Measurements from ENCODE around the gene EBF3.

Gene EBF3

GRCh38 chr10:129961157-129961701 lies 2.8 kb downstream of the EBF3 start:
- peak overlapping the region; percentile 67 for H3K4me3 ChIP-seq (ENCODE audit: low read depth, low read length)
- DNase-seq (ENCODE audit: low read depth): no peak

GRCh38 chr10:129960481-129961156 lies 3.5 kb downstream of the EBF3 start:
- no peak for DNase-seq (ENCODE audit: low read depth)

GRCh38 chr10:129959544-129960480 lies 4.3 kb downstream of the EBF3 start:
- no peak for DNase-seq (ENCODE audit: low read depth)
- peak overlapping the region; percentile 67 for H3K4me3 ChIP-seq (ENCODE audit: low read depth, low read length)

More at GRCh38 chr10:129960481-129961156, 3.5 kb downstream of the EBF3 start:
- H3K4me3 ChIP-seq (ENCODE audit: low read depth, low read length): peak overlapping the region; percentile 67

GRCh38 chr10:129958629-129959543 lies 5.2 kb downstream of the EBF3 start:
- H3K4me3 ChIP-seq (ENCODE audit: low read depth, low read length): peak overlapping the region; percentile 67

GRCh38 chr10:129958148-129958628 lies 5.9 kb downstream of the EBF3 start:
- no peak for DNase-seq (ENCODE audit: low read depth)
- peak overlapping the region; percentile 67 for H3K4me3 ChIP-seq (ENCODE audit: low read depth, low read length)

More at GRCh38 chr10:129958629-129959543, 5.2 kb downstream of the EBF3 start:
- DNase-seq (ENCODE audit: low read depth): no peak

- peak overlapping the region; percentile 11 for H3K4me3 ChIP-seq (ENCODE audit: low read depth, low read length)
- no peak for DNase-seq (ENCODE audit: low read depth)
Observed at GRCh38 chr10:129956876-129957673, 7.0 kb downstream of the EBF3 start.

GRCh38 chr10:129956286-129956670 lies 7.8 kb downstream of the EBF3 start:
- DNase-seq (ENCODE audit: low read depth): no peak
- peak overlapping the region; percentile 21 for H3K4me3 ChIP-seq (ENCODE audit: low read depth, low read length)

GRCh38 chr10:129955601-129956285 lies 8.3 kb downstream of the EBF3 start:
- no peak for DNase-seq (ENCODE audit: low read depth)
- H3K4me3 ChIP-seq (ENCODE audit: low read depth, low read length): no peak overlapping the region

GRCh38 chr10:129954492-129955315 lies 9.4 kb downstream of the EBF3 start:
- no peak for DNase-seq (ENCODE audit: low read depth)
- H3K4me3 ChIP-seq (ENCODE audit: low read depth, low read length): peak overlapping the region; percentile 1

- DNase-seq (ENCODE audit: low read depth): no peak
- peak overlapping the region; percentile 27 for H3K4me3 ChIP-seq (ENCODE audit: low read depth, low read length)
Observed at GRCh38 chr10:129953119-129954051, 10.7 kb downstream of the EBF3 start.

GRCh38 chr10:129952378-129953118 lies 11.5 kb downstream of the EBF3 start:
- no peak overlapping the region for H3K4me3 ChIP-seq (ENCODE audit: low read depth, low read length)
- DNase-seq (ENCODE audit: low read depth): no peak

GRCh38 chr10:129951970-129952265 lies 12.2 kb downstream of the EBF3 start:
- DNase-seq (ENCODE audit: low read depth): no peak
- no peak overlapping the region for H3K4me3 ChIP-seq (ENCODE audit: low read depth, low read length)

GRCh38 chr10:129951101-129951969 lies 12.7 kb downstream of the EBF3 start:
- no peak overlapping the region for H3K4me3 ChIP-seq (ENCODE audit: low read depth, low read length)
- DNase-seq (ENCODE audit: low read depth): no peak

- no peak for DNase-seq (ENCODE audit: low read depth)
- no peak overlapping the region for H3K4me3 ChIP-seq (ENCODE audit: low read depth, low read length)
Observed at GRCh38 chr10:129950676-129951075, 13.4 kb downstream of the EBF3 start.

GRCh38 chr10:129949891-129950291 lies 14.2 kb downstream of the EBF3 start:
- no peak for DNase-seq (ENCODE audit: low read depth)
- peak overlapping the region; percentile 27 for H3K4me3 ChIP-seq (ENCODE audit: low read depth, low read length)
